Sciatic nerve (tissue), 2 donors: ENCODE data around the gene SIM2. TPM values are rescaled to one million over a fixed set of nuclear protein-coding genes. Genes with fewer than 3 reads are reported as not detected.
"Not testable (repeated sequence)": the region's sequence is repeated elsewhere in the genome, so short reads cannot be mapped to it uniquely, and the experiment has no call there.

ENCODE experiments used
- ATAC-seq: fragments of 200-7000 bp; cut with Tn5 transposase; one replicate; pipeline ENCODE4 v1.9.1; 2020; ENCODE audit warnings: mild to moderate bottlenecking, moderate library complexity
- DNase-seq: peaks from one replicate; pipeline ENCODE4 v3.0.0-alpha.2; 2020; ENCODE audit warnings: low spot score
- intact Hi-C: fragments of 100-400 bp; cut with DNase I; formaldehyde crosslinking; loops from one replicate; pipeline ENCODE4 v1.14.2; 2022
- total RNA-seq: library from RNA; stranded (reverse); fragmentation: NEBNext Ultra II Directional; extraction: Animal tissue kit (Norgen Biotek cat#: 25700); gene quantifications from one replicate; pipeline ENCODE4 v1.2.1, GENCODE V29; 2021
- donor health status: DM: no; HTN: no; CAD: no.
- donor health status: DM: no; HTN: no; CAD: no.

Gene SIM2
- not detected for total RNA-seq

DNA sequence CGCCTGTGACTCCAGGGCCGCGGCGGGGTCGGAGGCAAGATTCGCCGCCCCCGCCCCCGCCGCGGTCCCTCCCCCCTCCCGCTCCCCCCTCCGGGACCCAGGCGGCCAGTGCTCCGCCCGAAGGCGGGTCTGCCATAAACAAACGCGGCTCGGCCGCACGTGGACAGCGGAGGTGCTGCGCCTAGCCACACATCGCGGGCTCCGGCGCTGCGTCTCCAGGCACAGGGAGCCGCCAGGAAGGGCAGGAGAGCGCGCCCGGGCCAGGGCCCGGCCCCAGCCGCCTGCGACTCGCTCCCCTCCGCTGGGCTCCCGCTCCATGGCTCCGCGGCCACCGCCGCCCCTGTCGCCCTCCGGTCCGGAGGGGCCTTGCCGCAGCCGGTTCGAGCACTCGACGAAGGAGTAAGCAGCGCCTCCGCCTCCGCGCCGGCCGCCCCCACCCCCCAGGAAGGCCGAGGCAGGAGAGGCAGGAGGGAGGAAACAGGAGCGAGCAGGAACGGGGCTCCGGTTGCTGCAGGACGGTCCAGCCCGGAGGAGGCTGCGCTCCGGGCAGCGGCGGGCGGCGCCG, at the start of gene SIM2:
SIM2 (plus strand) TSS at position 135 of the 565 bp plus-strand sequence. CDS start 632 bp downstream, outside the sequence.
- peak; percentile 48 for DNase-seq
- no peak for ATAC-seq
- intact Hi-C loops, result no loop called here

DNA sequence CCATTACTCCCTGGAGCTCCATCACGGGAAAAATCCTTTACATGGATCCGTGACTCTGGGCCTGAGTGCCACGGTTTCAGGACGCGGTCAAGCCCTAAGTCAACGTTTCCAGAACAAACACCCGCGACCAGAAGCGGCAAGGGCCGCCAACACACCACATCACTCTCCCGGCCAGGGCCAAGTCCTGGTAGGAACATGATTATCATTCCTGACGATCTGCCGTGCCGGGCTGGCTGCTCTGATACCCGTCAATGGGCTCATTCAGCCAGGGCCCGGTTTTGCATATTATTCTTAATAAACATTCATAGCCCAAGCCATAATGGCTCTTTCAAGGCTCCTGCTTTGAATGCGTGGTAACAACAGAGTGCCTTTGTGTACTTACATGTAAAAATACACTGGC, 44.6 kb upstream of the SIM2 start:
- ATAC-seq (peak; percentile 42), DNase-seq (no peak)
- intact Hi-C loops, result no loop called here

- intact Hi-C loops, result no loop called here
- DNase-seq, result no peak
- ATAC-seq, result no peak
Measured at GRCh38 chr21:36654796-36655325, 44.1 kb upstream of the SIM2 start.

DNA sequence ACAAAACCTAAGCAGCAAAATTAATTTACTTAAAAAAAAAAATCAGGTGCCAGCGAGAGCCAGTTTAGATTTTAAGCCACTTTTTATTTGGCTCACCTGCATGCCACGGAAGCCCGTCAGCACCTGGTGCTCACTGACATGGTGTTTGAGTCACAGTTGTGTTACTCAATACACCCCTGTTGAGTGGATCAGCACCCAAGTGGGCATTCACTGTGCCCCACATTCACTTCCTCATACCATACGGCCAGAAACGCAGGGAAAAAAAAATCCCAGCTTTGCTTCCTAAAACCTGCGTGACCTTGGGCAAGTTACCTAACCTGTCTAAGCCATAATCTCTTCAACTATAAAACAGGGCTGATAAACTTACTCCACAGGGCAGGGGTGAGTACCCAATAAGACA, 42.8 kb upstream of the SIM2 start:
- ATAC-seq, result no peak
- no peak for DNase-seq
- intact Hi-C loops, result no loop called here

DNA sequence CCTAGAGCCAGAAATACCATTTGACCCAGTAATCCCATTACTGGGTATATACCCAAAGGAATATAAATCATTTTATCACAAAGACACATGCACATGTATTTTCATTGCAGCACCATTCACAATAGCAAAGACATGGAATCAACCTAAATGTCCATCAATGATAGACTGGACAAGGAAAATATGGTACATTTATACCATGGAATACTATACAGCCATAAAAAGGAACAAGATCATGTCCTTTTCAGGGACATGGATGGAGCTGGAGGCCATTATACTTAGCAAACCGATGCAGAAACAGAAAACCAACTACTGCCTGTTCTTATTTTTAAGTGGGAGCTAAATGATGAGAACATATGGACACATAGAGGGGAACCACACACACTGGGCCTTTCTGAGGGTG, 41.6 kb upstream of the SIM2 start:
- DNase-seq, intact Hi-C loops, ATAC-seq: not testable (repeated sequence)

DNA sequence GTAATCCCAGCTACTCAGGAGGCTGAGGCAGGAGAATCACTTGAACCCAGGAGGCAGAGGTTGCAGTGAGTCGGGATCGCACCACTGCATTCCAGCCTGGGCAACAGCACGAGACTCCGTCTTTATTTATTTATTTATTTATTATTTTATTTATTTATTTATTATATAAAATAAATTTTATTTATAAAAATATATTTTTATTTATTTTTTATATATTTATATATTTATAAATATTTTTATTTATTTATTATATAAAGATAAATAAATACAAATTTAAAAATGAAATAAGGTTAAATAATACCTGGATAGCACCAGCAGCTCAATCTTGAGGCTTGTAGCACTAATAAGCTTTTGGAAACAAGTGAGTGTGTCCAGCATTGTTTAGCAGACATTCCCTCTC, 40.9 kb upstream of the SIM2 start:
- ATAC-seq (no peak), DNase-seq (no peak)
- intact Hi-C loops, result no loop called here

DNA sequence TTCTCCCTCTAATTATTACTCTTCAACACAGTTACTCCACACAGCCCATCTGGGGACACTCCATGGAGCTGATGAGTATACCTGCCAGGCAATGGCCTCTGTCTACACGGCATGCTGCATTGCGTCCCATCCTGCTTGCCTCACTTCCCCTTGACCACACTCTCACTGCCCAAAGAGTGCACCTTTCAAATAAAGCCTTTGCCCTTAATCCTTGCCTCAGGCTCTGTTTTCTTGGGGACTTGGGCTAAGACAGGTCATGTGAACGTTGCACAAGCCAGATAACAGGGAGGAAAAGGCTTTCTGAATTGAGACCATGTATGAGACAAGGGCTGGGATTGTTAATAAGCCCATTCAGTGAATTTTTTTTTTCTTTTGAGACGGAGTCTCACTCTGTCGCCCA, 40.0 kb upstream of the SIM2 start:
- DNase-seq, result no peak
- intact Hi-C loops, result no loop called here
- ATAC-seq, result no peak

DNA sequence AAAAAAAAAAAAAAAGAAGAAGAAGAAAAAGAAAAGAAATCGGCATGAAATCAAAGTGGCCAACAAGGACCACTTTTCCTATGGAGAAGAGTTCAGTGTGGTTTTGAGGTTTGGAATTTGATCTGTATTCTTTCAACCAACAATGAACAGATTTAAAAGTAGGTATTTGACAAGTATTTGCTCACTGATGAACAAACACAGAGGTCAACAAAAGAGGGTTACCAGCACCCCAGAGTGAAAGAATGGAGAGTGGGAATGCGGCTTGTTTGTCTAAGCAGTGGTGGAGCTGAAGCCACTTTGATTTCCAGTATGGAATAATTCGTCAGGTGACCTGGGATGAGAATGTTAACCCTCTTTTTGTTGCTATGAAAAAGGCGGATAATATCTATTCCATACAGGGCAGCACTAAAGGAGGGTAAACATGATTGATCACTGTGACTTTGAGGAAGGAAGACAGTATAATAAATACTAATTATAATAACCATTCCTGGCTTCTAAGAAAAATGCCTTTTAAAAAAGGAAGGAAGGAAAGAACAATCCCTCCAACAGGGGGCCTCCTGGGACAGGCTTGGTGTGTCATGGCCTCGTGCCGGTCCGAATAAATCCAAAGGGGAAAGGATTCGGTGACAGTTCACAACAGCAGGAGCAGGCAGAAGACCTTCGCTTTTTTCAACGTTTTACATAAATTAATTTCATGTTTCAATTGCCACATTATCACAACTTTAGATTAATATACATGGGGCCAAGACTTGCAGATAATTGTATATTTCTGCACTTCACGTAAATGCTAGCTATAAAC, 37.2 kb upstream of the SIM2 start:
- DNase-seq (no peak), ATAC-seq (no peak)
- intact Hi-C loops, result no loop called here

GRCh38 chr21:36663033-36663855, 35.7 kb upstream of the SIM2 start:
- ATAC-seq (no peak), DNase-seq (no peak)
- intact Hi-C loops, result no loop called here

GRCh38 chr21:36664662-36664990, 34.3 kb upstream of the SIM2 start:
- DNase-seq (no peak), ATAC-seq (no peak)
- intact Hi-C loops, result no loop called here

- ATAC-seq (no peak), DNase-seq (no peak)
- intact Hi-C loops, result no loop called here
Measured at GRCh38 chr21:36665806-36666205, 33.1 kb upstream of the SIM2 start.

DNA sequence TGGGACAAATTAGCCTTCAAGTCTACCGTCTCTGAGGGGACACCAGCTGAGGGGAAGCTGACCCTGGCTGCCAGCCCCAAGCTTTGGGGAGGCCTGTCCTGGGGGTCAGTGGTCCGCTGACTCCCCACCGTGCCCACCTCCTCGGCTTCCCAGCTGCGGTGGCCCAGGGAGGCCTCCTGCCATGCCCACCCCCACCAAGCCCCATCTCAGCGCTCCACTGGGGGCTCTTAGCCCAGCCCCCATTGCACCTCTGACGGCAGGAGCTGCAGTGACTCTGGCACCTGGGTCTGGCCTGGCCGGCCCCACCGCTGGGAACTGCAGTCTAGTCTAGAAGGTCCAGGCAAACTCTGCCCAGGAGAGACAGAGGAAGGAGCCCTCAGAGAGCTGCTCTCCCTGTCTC, 30.2 kb upstream of the SIM2 start:
- DNase-seq (no peak), ATAC-seq (no peak)
- intact Hi-C loops, result no loop called here

GRCh38 chr21:36671836-36672235, 27.1 kb upstream of the SIM2 start:
- intact Hi-C loops, result no loop called here
- DNase-seq, result no peak
- no peak for ATAC-seq

- DNase-seq, ATAC-seq, intact Hi-C loops: not testable (repeated sequence)
Measured at GRCh38 chr21:36672296-36672695, 26.6 kb upstream of the SIM2 start.

GRCh38 chr21:36672737-36673136, 26.2 kb upstream of the SIM2 start:
- intact Hi-C loops, result no loop called here
- ATAC-seq, result no peak
- DNase-seq, result no peak

DNA sequence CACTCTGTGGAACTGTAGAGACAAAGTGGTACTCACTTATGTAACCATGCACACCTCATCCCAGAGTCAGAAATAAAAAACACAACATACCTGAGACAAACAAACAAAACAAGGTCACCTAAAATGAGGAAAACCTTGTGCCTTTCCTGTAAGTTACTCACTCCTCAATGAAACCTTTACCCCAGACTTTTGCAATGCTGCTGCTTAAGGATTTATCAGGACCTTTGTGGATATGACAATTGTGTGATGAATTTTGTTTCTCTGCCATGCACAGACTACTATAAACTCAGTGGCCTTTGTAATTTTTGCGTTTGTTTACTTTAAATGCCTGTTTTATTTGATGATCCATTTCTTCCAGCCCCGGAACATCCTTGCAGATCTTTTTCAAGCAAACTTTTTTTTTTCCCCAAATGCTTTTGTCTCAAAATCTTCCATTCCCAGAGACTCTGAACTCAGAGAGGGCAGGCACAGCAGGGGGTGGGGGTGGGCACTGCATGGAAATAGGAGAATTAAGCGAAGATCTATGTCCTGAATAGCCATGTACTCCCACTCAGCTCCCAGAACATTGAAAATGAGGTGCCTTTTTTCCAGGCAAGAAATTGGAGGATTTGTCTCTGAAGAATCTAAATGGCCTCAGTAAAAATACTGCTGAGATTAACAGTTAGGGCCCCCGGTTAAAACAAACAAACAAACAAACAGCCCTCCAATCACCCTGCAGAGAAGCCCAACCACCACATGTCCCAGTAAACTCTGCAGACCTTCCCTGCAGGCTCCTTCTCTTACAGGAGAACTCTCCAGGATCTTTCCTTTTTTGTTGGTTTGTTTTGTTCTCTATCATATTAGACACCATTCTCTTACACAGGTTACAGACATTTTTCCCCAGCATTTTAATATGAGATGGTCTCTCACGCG, 22.6 kb upstream of the SIM2 start:
- intact Hi-C loops, result no loop called here
- DNase-seq (no peak), ATAC-seq (no peak)

GRCh38 chr21:36677443-36677842, 21.5 kb upstream of the SIM2 start:
- no peak for DNase-seq
- no peak for ATAC-seq
- intact Hi-C loops, result no loop called here

GRCh38 chr21:36678538-36678937, 20.4 kb upstream of the SIM2 start:
- ATAC-seq (no peak), DNase-seq (no peak)
- intact Hi-C loops, result no loop called here

- intact Hi-C loops, result no loop called here
- ATAC-seq (no peak), DNase-seq (no peak)
Measured at GRCh38 chr21:36681117-36681631, 17.7 kb upstream of the SIM2 start.
